Measurements from ENCODE around the gene GNA12. TPM values are rescaled to one million over a fixed set of nuclear protein-coding genes. Genes with fewer than 3 reads are reported as not detected.

GNA12 gene
- total RNA-seq, 4 donors from 2014 or later, result 11.0 to 68.5 (median 20.4) TPM

- TF ChIP-seq CTCF (IDR thresholded peaks at IDR 0.05) (no peak), POLR2A (IDR thresholded peaks at IDR 0.05) (no peak)
- peaks cover 0 to 16% (median 2%) of the 10 kb centered on the region in 4 donors for H3K4me1 ChIP-seq
- no peak overlapping the region for H3K4me3 ChIP-seq
- no peaks in the 10 kb centered on the region for H3K27me3 ChIP-seq
- peaks cover 0 to 10% (median 0%) of the 10 kb centered on the region in 3 donors for H3K36me3 ChIP-seq
- H3K9me3 ChIP-seq, result no peaks in the 10 kb centered on the region
- no peak for DNase-seq
- H3K27ac ChIP-seq, result no peak overlapping the region
These were observed 45.4 kb downstream of the GNA12 start for GRCh38 chr7:2798669-2799068.

GRCh38 chr7:2796358-2797352, 47.5 kb downstream of the GNA12 start:
- Histone ChIP-seq H3K4me3 (no peak overlapping the region), H3K27ac (peak overlapping the region; percentile 42 to 67 (median 54)), H3K4me1 (peaks cover 0 to 7% (median 1%) of the 10 kb centered on the region in 4 donors), H3K27me3 (no peaks in the 10 kb centered on the region), H3K36me3 (peaks cover 0 to 27% (median 0%) of the 10 kb centered on the region in 3 donors), H3K9me3 (no peaks in the 10 kb centered on the region)
- TF ChIP-seq CTCF (IDR thresholded peaks at IDR 0.05) (no peak), POLR2A (IDR thresholded peaks at IDR 0.05) (no peak)
- peak in 1 of 3 donors; percentile 78 for DNase-seq

GRCh38 chr7:2795906-2796305, 48.2 kb downstream of the GNA12 start:
- no peak for TF ChIP-seq CTCF (IDR thresholded peaks at IDR 0.05)
- no peak for TF ChIP-seq POLR2A (IDR thresholded peaks at IDR 0.05)
- Histone ChIP-seq H3K27me3 (no peaks in the 10 kb centered on the region), H3K27ac (peak overlapping the region in 3 of 4 donors; percentile 27 to 67 (median 44)), H3K4me3 (no peak overlapping the region), H3K36me3 (peaks cover 0 to 27% (median 0%) of the 10 kb centered on the region in 3 donors), H3K4me1 (no peaks in the 10 kb centered on the region), H3K9me3 (no peaks in the 10 kb centered on the region)
- no peak for DNase-seq

- H3K27ac ChIP-seq, result no peak overlapping the region
- no peak for DNase-seq
- no peak overlapping the region for H3K4me3 ChIP-seq
- no peaks in the 10 kb centered on the region for H3K9me3 ChIP-seq
- H3K27me3 ChIP-seq, result no peaks in the 10 kb centered on the region
- peaks cover 0 to 27% (median 0%) of the 10 kb centered on the region in 3 donors for H3K36me3 ChIP-seq
- H3K4me1 ChIP-seq, result no peaks in the 10 kb centered on the region
- no peak for TF ChIP-seq POLR2A (IDR thresholded peaks at IDR 0.05)
These were observed 49.1 kb downstream of the GNA12 start for GRCh38 chr7:2794836-2795636.

GRCh38 chr7:2792856-2793487, 51.1 kb downstream of the GNA12 start:
- Histone ChIP-seq H3K27me3 (no peaks in the 10 kb centered on the region), H3K27ac (peak overlapping the region in 1 of 4 donors; percentile 8), H3K4me1 (no peaks in the 10 kb centered on the region), H3K4me3 (no peak overlapping the region), H3K36me3 (peaks cover 0 to 27% (median 0%) of the 10 kb centered on the region in 3 donors), H3K9me3 (no peaks in the 10 kb centered on the region)
- TF ChIP-seq POLR2A (IDR thresholded peaks at IDR 0.05), result no peak
- DNase-seq, result no peak

GRCh38 chr7:2792235-2792634, 51.9 kb downstream of the GNA12 start:
- no peak overlapping the region for H3K27ac ChIP-seq

More at GRCh38 chr7:2792235-2792634, 51.9 kb downstream of the GNA12 start:
- no peak for DNase-seq
- H3K36me3 ChIP-seq, result peaks cover 0 to 27% (median 0%) of the 10 kb centered on the region in 3 donors
- no peaks in the 10 kb centered on the region for H3K9me3 ChIP-seq
- TF ChIP-seq CTCF (IDR thresholded peaks at IDR 0.05), result no peak
- no peak for TF ChIP-seq POLR2A (IDR thresholded peaks at IDR 0.05)
- no peaks in the 10 kb centered on the region for H3K4me1 ChIP-seq
- H3K4me3 ChIP-seq, result no peak overlapping the region
- no peaks in the 10 kb centered on the region for H3K27me3 ChIP-seq
